DOHH2 (cell line): Measurements from ENCODE around the gene IFITM1.
"Not testable (repeated sequence)": the region's sequence is repeated elsewhere in the genome, so short reads cannot be mapped to it uniquely, and the experiment has no call there.

Experiments
- EZH2phosphoT487 ChIP-seq: fragments of 200-600 bp; sonication (generic); IDR thresholded peaks from 2 replicates; pipeline ENCODE4 v1.6.1; 2017; ENCODE audit warnings: borderline replicate concordance, mild to moderate bottlenecking, antibody characterized with exemption, low read length, moderate library complexity, mixed read lengths
- TF ChIP-seq, protein P1 (sequence below): fragments of 200-600 bp; sonication (generic); IDR thresholded peaks from one replicate; pipeline ENCODE4 v1.5.1; 2014; ENCODE audit warnings: antibody characterized with exemption, mild to moderate bottlenecking, low read depth, low read length; ENCODE audit not compliant: poor library complexity, severe bottlenecking

GRCh38 chr11:309979-310572 is 3.8 kb upstream of the IFITM1 start:
- TF ChIP-seq, protein P1, sequence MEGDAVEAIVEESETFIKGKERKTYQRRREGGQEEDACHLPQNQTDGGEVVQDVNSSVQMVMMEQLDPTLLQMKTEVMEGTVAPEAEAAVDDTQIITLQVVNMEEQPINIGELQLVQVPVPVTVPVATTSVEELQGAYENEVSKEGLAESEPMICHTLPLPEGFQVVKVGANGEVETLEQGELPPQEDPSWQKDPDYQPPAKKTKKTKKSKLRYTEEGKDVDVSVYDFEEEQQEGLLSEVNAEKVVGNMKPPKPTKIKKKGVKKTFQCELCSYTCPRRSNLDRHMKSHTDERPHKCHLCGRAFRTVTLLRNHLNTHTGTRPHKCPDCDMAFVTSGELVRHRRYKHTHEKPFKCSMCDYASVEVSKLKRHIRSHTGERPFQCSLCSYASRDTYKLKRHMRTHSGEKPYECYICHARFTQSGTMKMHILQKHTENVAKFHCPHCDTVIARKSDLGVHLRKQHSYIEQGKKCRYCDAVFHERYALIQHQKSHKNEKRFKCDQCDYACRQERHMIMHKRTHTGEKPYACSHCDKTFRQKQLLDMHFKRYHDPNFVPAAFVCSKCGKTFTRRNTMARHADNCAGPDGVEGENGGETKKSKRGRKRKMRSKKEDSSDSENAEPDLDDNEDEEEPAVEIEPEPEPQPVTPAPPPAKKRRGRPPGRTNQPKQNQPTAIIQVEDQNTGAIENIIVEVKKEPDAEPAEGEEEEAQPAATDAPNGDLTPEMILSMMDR, result not testable (repeated sequence)
- not testable (repeated sequence) for TF ChIP-seq EZH2phosphoT487
